Measurements from ENCODE around the gene GTF2A2. TPM values are rescaled to one million over a fixed set of nuclear protein-coding genes. Genes with fewer than 3 reads are reported as not detected.
"Not testable (repeated sequence)": the region's sequence is repeated elsewhere in the genome, so short reads cannot be mapped to it uniquely, and the experiment has no call there.

GTF2A2 gene
- total RNA-seq, 3 donors from 2014 or later (not counting 1 experiment from before 2014, with no cell fraction given): 34.7 to 57.4 (median 39.0) TPM

GRCh38 chr15:59654046-59654445 lies 3.3 kb downstream of the GTF2A2 start:
- DNase-seq (no peak), ATAC-seq (no peak)
- Histone ChIP-seq H3K27ac (ENCODE audit: low read length) (no peak overlapping the region), H3K4me1 (ENCODE audit: control insufficient read depth, insufficient read depth, low read length) (peaks cover 6% of the 10 kb centered on the region), H3K36me3 (ENCODE audit: control insufficient read depth, insufficient read depth, low read length) (peaks cover 29% of the 10 kb centered on the region), H3K9me3 (ENCODE audit: control insufficient read depth, insufficient read depth, low read length) (no peaks in the 10 kb centered on the region), H3K27me3 (ENCODE audit: control insufficient read depth, insufficient read depth, low read length) (no peaks in the 10 kb centered on the region), H3K4me3 (ENCODE audit: low read length) (no peak overlapping the region)
- H3K36me3 Mint-ChIP-seq: no peaks in the 10 kb centered on the region
- no peaks in the 10 kb centered on the region for H3K9me3 Mint-ChIP-seq
- peaks cover 8 to 14% of the 10 kb centered on the region in 2 donors for H3K4me1 Mint-ChIP-seq
- no peak overlapping the region for H3K4me3 Mint-ChIP-seq
- no peaks in the 10 kb centered on the region for H3K27me3 Mint-ChIP-seq (ENCODE audit: low read depth in 2 of 2)
- no peak for TF ChIP-seq CTCF (IDR thresholded peaks at IDR 0.05)
- 95% methylated on average over 1 of the region's 1 CpG for WGBS (ENCODE audit: insufficient coverage)
- intact Hi-C loops (cut with micrococcal nuclease): no loop called here
- H3K27ac Mint-ChIP-seq: no peak overlapping the region

- Histone ChIP-seq H3K36me3 (ENCODE audit: control insufficient read depth, insufficient read depth, low read length) (peaks cover 50% of the 10 kb centered on the region), H3K4me1 (ENCODE audit: control insufficient read depth, insufficient read depth, low read length) (no peaks in the 10 kb centered on the region), H3K4me3 (ENCODE audit: low read length) (no peak overlapping the region), H3K9me3 (ENCODE audit: control insufficient read depth, insufficient read depth, low read length) (no peaks in the 10 kb centered on the region), H3K27me3 (ENCODE audit: control insufficient read depth, insufficient read depth, low read length) (no peaks in the 10 kb centered on the region), H3K27ac (ENCODE audit: low read length) (no peak overlapping the region)
- H3K4me3 Mint-ChIP-seq: no peak overlapping the region
- H3K4me1 Mint-ChIP-seq: peaks cover 8 to 16% of the 10 kb centered on the region in 2 donors
- peaks cover 6% of the 10 kb centered on the region for H3K36me3 Mint-ChIP-seq
- no peak for ATAC-seq
- no peaks in the 10 kb centered on the region for H3K27me3 Mint-ChIP-seq (ENCODE audit: low read depth in 2 of 2)
- intact Hi-C loops (cut with micrococcal nuclease): no loop called here
- no peak overlapping the region for H3K27ac Mint-ChIP-seq
- DNase-seq: no peak
- H3K9me3 Mint-ChIP-seq: no peaks in the 10 kb centered on the region
- no peak for TF ChIP-seq CTCF (IDR thresholded peaks at IDR 0.05)
These were observed 7.7 kb downstream of the GTF2A2 start for GRCh38 chr15:59649603-59650002.

GRCh38 chr15:59647085-59647484 lies 10.2 kb downstream of the GTF2A2 start:
- H3K27me3 Mint-ChIP-seq (ENCODE audit: low read depth in 2 of 2): no peaks in the 10 kb centered on the region
- peaks cover 11% of the 10 kb centered on the region for H3K36me3 Mint-ChIP-seq
- Histone ChIP-seq H3K27ac (ENCODE audit: low read length) (no peak overlapping the region), H3K9me3 (ENCODE audit: control insufficient read depth, insufficient read depth, low read length) (no peaks in the 10 kb centered on the region), H3K36me3 (ENCODE audit: control insufficient read depth, insufficient read depth, low read length) (peaks cover 50% of the 10 kb centered on the region), H3K4me3 (ENCODE audit: low read length) (no peak overlapping the region), H3K4me1 (ENCODE audit: control insufficient read depth, insufficient read depth, low read length) (no peaks in the 10 kb centered on the region), H3K27me3 (ENCODE audit: control insufficient read depth, insufficient read depth, low read length) (no peaks in the 10 kb centered on the region)
- no CpG with 5 or more reads among the region's 1 CpG for WGBS (ENCODE audit: insufficient coverage)
- no peaks in the 10 kb centered on the region for H3K9me3 Mint-ChIP-seq
- TF ChIP-seq CTCF (IDR thresholded peaks at IDR 0.05): no peak
- H3K4me3 Mint-ChIP-seq: no peak overlapping the region
- H3K4me1 Mint-ChIP-seq: peaks cover 0 to 11% of the 10 kb centered on the region in 2 donors
- intact Hi-C loops (cut with micrococcal nuclease): no loop called here
- no peak for ATAC-seq
- no peak overlapping the region for H3K27ac Mint-ChIP-seq
- DNase-seq: no peak

- no peak for TF ChIP-seq CTCF (IDR thresholded peaks at IDR 0.05)
- Histone ChIP-seq H3K27me3 (ENCODE audit: control insufficient read depth, insufficient read depth, low read length) (no peaks in the 10 kb centered on the region), H3K27ac (ENCODE audit: low read length) (no peak overlapping the region), H3K9me3 (ENCODE audit: control insufficient read depth, insufficient read depth, low read length) (no peaks in the 10 kb centered on the region), H3K4me3 (ENCODE audit: low read length) (no peak overlapping the region), H3K4me1 (ENCODE audit: control insufficient read depth, insufficient read depth, low read length) (no peaks in the 10 kb centered on the region), H3K36me3 (ENCODE audit: control insufficient read depth, insufficient read depth, low read length) (peaks cover 50% of the 10 kb centered on the region)
- no CpG with 5 or more reads among the region's 1 CpG for WGBS (ENCODE audit: insufficient coverage)
- Mint-ChIP-seq H3K9me3 (no peaks in the 10 kb centered on the region), H3K36me3 (peaks cover 11% of the 10 kb centered on the region), H3K27ac (no peak overlapping the region), H3K27me3 (ENCODE audit: low read depth in 2 of 2) (no peaks in the 10 kb centered on the region), H3K4me1 (peaks cover 0 to 11% of the 10 kb centered on the region in 2 donors), H3K4me3 (no peak overlapping the region)
- intact Hi-C loops (cut with micrococcal nuclease): no loop called here
- no peak for ATAC-seq
- DNase-seq: no peak
These were observed 11.0 kb downstream of the GTF2A2 start for GRCh38 chr15:59646277-59646676.

- DNase-seq; H3K27ac ChIP-seq (ENCODE audit: low read length); H3K4me1 ChIP-seq (ENCODE audit: control insufficient read depth, insufficient read depth, low read length); ATAC-seq; H3K27me3 Mint-ChIP-seq (ENCODE audit: low read depth in 2 of 2); H3K27me3 ChIP-seq (ENCODE audit: control insufficient read depth, insufficient read depth, low read length); H3K4me3 Mint-ChIP-seq; H3K27ac Mint-ChIP-seq; H3K9me3 Mint-ChIP-seq; H3K4me3 ChIP-seq (ENCODE audit: low read length); H3K9me3 ChIP-seq (ENCODE audit: control insufficient read depth, insufficient read depth, low read length); intact Hi-C loops (cut with micrococcal nuclease): not testable (repeated sequence)
- H3K4me1 Mint-ChIP-seq: peaks cover 0 to 11% of the 10 kb centered on the region in 2 donors
- H3K36me3 ChIP-seq (ENCODE audit: control insufficient read depth, insufficient read depth, low read length): peaks cover 54% of the 10 kb centered on the region
- 97% methylated on average over 8 of the region's 9 CpGs for WGBS (ENCODE audit: insufficient coverage)
- peaks cover 11% of the 10 kb centered on the region for H3K36me3 Mint-ChIP-seq
These were observed 11.5 kb downstream of the GTF2A2 start for GRCh38 chr15:59645812-59646211.

Data from natural killer cell (primary cell).